GM21447 (cell line): Measurements from ENCODE around the gene ST3GAL3.

ENCODE experiments used
- ATAC-seq: cut with Tn5 transposase; IDR thresholded peaks from one replicate; pipeline ENCODE4 v1.9.1; 2021; ENCODE audit not compliant: unreplicated experiment

ST3GAL3 gene

DNA sequence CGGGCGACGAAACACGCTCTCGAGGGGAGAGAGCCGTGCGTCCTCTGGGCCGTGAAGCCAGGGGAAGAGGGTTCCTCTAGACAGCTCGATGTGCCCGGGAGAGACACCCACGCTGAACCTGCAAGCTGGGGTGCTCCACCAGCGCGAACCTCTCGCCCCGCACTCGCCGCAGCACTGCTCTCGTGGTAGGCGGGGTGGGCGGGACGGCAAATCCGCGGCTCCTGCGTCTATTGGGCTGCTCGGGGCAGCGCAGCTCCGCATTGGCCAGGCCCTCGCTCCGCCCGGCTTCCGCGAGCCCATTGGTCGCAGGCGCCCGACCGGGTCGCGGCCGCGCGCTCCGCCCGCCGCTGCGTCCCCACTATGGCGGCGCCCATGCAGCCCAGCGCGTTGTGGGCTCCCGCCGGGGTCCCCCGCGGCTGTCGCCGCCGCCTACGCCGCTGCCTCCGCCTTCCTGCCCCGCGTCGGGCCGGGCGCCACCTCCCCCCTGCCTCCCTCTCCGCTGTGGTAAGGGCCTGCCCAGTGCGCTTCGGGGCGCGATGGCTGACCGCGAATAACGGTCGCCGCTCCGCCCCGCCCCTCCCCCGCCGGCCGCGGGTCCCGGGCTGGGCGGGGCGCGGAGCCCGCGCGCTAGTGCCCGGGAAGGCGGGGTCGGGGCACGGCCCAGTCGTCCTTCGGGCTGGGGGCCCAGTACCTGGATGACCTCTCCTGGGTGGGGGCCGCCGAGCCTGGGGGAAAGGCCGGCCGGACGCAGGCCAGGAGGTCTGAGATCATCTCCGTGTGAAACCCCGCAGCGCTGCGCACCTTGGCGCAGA lies at the start of gene ST3GAL3:
ST3GAL3 (plus strand) TSS at position 347 of the 812 bp plus-strand sequence. CDS start 28,727 bp downstream, outside the sequence.
- ATAC-seq, result peak; percentile 83

GRCh38 chr1:43659212-43660166 lies 47.8 kb upstream of the ST3GAL3 start:
- ATAC-seq, result no peak

- ATAC-seq, result no peak
Observed at GRCh38 chr1:43660355-43660754, 47.0 kb upstream of the ST3GAL3 start.

GRCh38 chr1:43664369-43664768 lies 43.0 kb upstream of the ST3GAL3 start:
- no peak for ATAC-seq

GRCh38 chr1:43666608-43667007 lies 40.7 kb upstream of the ST3GAL3 start:
- ATAC-seq, result no peak

DNA sequence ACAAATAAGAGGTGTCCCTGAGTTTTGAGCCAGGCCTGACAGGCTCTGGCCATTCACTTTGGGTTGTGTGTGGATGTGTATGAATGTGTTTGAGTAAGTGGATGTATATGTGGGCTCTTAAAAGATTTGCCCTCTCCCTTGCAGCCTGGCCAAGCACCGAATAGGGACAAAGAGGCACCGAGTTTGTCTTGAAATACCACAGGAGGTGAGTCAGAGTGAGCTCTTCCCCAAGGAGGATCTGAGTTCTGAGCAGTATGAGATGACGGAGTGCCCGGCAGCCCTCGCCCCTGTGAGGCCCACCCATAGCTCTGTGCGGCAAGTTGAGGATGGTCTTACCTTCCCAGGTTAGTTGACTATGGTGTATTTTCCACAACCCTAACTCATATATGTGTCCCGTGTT lies 38.4 kb upstream of the ST3GAL3 start:
- ATAC-seq, result no peak

DNA sequence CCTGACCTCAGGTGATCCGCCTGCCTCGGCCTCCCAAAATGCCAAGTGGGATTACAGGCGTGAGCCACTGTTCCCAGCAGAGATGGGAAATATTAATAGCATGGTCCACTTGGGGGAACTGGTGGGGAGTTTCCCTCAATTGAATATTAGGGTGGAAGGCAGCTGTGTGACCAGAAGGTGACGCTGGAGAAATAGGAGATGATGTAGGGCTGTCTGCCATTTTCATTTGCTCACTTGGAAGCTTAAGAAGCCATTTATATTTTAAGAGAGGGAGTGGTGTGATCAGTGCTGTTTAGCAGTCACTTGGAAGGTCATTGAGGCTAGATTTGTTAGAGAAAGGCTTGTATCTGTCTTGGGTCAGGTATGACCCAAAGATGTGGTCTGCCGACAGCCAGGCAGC lies 37.5 kb upstream of the ST3GAL3 start:
- no peak for ATAC-seq

GRCh38 chr1:43671193-43671592 lies 36.1 kb upstream of the ST3GAL3 start:
- ATAC-seq, result no peak

- ATAC-seq, result no peak
Observed at GRCh38 chr1:43671626-43672330, 35.6 kb upstream of the ST3GAL3 start.

GRCh38 chr1:43673261-43673660 lies 34.1 kb upstream of the ST3GAL3 start:
- ATAC-seq, result no peak

DNA sequence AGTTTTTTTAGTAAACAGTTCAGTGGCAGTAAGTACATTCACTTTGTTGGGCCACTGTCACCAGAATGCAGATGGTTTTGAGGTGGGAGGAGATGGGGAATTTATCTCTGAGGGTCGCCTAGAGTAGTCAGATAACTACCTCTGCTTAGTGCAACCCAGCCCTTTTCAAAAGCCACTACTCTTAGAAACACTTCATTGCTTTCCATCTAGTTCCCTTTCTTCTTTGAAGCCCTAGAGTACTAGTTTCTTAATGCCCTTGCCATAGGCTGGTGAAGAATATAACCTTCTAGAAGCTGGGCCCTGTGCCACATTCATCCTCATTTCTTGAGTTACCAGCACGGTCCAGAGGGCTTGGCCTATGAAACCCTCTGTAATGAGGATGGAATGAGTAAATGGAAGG lies 28.4 kb upstream of the ST3GAL3 start:
- no peak for ATAC-seq

GRCh38 chr1:43683560-43683959 lies 23.8 kb upstream of the ST3GAL3 start:
- no peak for ATAC-seq

DNA sequence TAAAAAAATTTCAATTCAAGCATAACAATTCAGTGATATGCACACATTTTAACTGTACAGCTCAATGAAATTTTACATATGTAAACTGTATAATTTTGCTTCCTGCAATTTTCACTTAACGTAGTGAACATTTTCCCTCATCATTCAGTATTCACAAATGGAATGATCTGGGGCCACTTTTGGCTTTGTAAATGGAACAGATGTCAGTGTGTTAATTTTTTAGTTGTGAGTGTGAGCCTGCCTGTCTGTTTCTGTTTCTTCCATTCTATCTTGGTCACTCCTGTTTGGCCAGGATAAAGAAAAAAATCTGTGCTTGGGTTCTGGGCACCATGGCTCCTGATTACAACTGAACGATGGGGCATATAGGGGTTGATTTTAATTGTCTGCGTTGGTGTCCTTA lies 20.5 kb upstream of the ST3GAL3 start:
- no peak for ATAC-seq

DNA sequence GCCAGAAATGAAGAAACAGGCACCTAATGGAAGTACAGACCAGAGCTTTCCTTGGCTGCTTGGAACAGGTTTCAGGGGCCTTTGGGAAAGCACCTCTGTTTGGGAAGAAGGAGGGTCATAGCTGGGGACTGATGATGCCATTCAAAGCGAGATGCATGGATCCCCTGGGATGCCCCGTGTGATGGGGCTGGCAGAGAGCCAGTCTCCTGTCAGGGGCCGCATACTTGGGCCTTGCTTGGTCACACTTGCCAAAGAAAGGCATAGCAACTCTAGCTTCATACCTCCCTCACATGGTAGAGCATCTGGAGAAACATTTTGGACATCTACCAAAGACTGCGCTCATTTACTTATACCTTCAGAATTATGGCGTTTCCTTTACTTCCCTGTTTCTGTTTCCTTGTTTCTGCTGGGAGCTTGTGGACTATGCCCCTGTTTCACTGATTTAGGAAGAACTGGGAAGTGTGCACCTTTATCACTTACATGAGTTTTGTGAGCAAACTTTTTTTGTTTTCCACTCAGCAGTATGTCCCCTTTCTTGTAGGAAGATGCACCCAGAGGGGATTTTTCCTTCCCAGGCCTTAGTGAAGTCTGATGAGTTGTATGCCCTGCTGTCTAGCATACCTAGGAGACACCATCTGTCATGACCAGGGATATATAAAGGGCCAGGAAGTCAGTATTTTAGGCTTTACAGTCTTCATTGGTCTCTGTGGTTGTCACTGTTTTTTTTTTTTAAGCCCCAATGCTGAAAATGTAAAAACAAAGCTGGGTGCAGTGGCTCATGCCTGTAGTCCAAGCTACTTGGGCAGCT lies 19.8 kb upstream of the ST3GAL3 start:
- ATAC-seq, result no peak

GRCh38 chr1:43688109-43688387 lies 19.3 kb upstream of the ST3GAL3 start:
- no peak for ATAC-seq

- ATAC-seq, result no peak
Observed at GRCh38 chr1:43688594-43689000, 18.7 kb upstream of the ST3GAL3 start.

DNA sequence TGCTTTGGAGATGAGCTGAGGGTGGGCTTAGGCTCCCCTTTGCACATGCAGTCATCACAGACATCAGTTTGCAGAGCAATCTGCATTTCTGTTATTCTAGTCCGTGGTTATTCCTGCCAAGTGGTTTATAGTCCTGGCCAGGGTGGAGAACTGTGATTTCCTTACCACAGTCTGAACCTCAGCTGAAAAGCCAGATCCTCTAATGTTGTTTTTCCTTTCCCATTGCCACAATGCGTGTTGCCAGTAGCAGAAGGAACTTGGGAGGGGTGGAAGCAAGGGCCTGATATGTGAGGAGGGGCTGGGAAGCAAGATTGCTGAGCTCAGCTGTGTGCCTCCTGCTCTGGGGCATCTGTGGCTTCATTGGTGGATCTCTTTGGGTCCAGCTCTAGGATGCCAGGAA lies 18.0 kb upstream of the ST3GAL3 start:
- ATAC-seq, result no peak

GRCh38 chr1:43691871-43692815 lies 15.2 kb upstream of the ST3GAL3 start:
- ATAC-seq, result no peak

GRCh38 chr1:43693371-43693770 lies 14.0 kb upstream of the ST3GAL3 start:
- no peak for ATAC-seq

GRCh38 chr1:43699281-43699680 lies 8.1 kb upstream of the ST3GAL3 start:
- no peak for ATAC-seq
